Endothelial cell of umbilical vein (primary cell): ENCODE results near the gene VAV2. TPM values are rescaled to one million over a fixed set of nuclear protein-coding genes. Genes with fewer than 3 reads are reported as not detected.

Source experiments
- BruUV-seq: library from RNA; stranded (reverse); fragments of 400-500 nt; replicated peaks from 2 replicates; lab custom pipeline; 2021; lab: Mats Ljungman, UMichigan
- CTCF ChIA-PET: fragments of 300-600, 350-600 bp; sonication (Branson Sonifier 250); formaldehyde crosslinking; loops from one replicate; lab custom pipeline; 2021; ENCODE audit warnings: antibody characterized with exemption, inconsistent platforms; lab: Charles Lee
- POLR2A ChIA-PET: fragments of 300-600, 350-600 bp; sonication (Branson Sonifier 250); formaldehyde crosslinking; loops from one replicate; lab custom pipeline; 2021; ENCODE audit warnings: antibody characterized with exemption, inconsistent platforms; lab: Charles Lee
- DNase-seq: peaks from one replicate; pipeline ENCODE4 v3.0.0-alpha.2; 2011; ENCODE audit warnings: low read depth, low spot score
- FAIRE-seq: peaks from 2 replicates; lab custom pipeline; 2011; peaks lifted over from hg19 to GRCh38; lab: Jason Lieb, UNC
- H2AFZ ChIP-seq: 2 replicates; pipeline ENCODE4 v1.6.0; 2012; ENCODE audit warnings: low read depth, low read length, control low read depth, inconsistent platforms
- H3K27ac ChIP-seq: 2 replicates; pipeline ENCODE4 v1.5.1; 2011; ENCODE audit warnings: low read depth, mild to moderate bottlenecking, control low read depth, low read length, moderate library complexity; ENCODE audit not compliant: insufficient read depth
- H3K27me3 ChIP-seq, 2 experiments: 2 replicates each; pipeline versions ENCODE4 v1.6.0 to v1.6.1; 2011; ENCODE audit warnings: low read length in 2 of 2, mixed read lengths in 1 of 2; ENCODE audit not compliant: control insufficient read depth in 2 of 2, insufficient read depth in 2 of 2
- H3K36me3 ChIP-seq, 2 experiments: 2 replicates in 1 of 2; 3 replicates in 1 of 2; pipeline ENCODE4 v1.5.1; 2011; ENCODE audit warnings: low read length in 2 of 2, mild to moderate bottlenecking in 1 of 2, moderate library complexity in 1 of 2; ENCODE audit not compliant: control insufficient read depth in 2 of 2, insufficient read depth in 2 of 2; ENCODE audit errors: extremely low read depth in 1 of 2
- H3K4me1 ChIP-seq: 3 replicates; pipeline ENCODE4 v1.5.1; 2011; ENCODE audit warnings: mild to moderate bottlenecking, low read length; ENCODE audit not compliant: control insufficient read depth, insufficient read depth; ENCODE audit errors: extremely low read depth
- H3K4me2 ChIP-seq: 2 replicates; pipeline ENCODE4 v1.6.1; 2011; ENCODE audit warnings: low read length, control low read depth, mixed read lengths; ENCODE audit not compliant: insufficient read depth
- H3K4me3 ChIP-seq, 3 experiments: fragments of 200-600 bp in 1 of 3; sonication (generic), shearing (Covaris generic) in 1 of 3; replicated peaks in 1 of 3; 2 replicates each; pipeline ENCODE4 v1.5.1; 2011 to 2016; ENCODE audit warnings: control low read depth in 3 of 3, low read length in 3 of 3, mild to moderate bottlenecking in 2 of 3, inconsistent platforms in 1 of 3, low read depth in 1 of 3, moderate library complexity in 1 of 3; ENCODE audit not compliant: insufficient read depth in 1 of 3
- H3K79me2 ChIP-seq: 2 replicates; pipeline ENCODE4 v1.6.0; 2012; ENCODE audit warnings: low read length, inconsistent platforms; ENCODE audit not compliant: control insufficient read depth, insufficient read depth
- H3K9ac ChIP-seq: replicated peaks from 2 replicates; pipeline ENCODE3; 2011; ENCODE audit warnings: low read length, control low read depth; ENCODE audit not compliant: insufficient read depth; ENCODE audit errors: extremely low read depth
- H3K9me1 ChIP-seq: replicated peaks from 3 replicates; pipeline ENCODE4 v1.6.0; 2011; ENCODE audit warnings: mild to moderate bottlenecking, low read length; ENCODE audit not compliant: control insufficient read depth, insufficient read depth; ENCODE audit errors: extremely low read depth
- H3K9me3 ChIP-seq: replicated peaks from 2 replicates; pipeline ENCODE4 v1.5.1; 2012; ENCODE audit warnings: low read length, inconsistent platforms; ENCODE audit not compliant: control insufficient read depth, insufficient read depth
- H4K20me1 ChIP-seq: replicated peaks from 2 replicates; pipeline ENCODE3; 2011; ENCODE audit warnings: mild to moderate bottlenecking, low read length; ENCODE audit not compliant: control insufficient read depth, insufficient read depth; ENCODE audit errors: extremely low read depth
- EZH2 ChIP-seq: IDR thresholded peaks from 2 replicates; pipeline ENCODE4 v1.6.1; 2012; ENCODE audit warnings: borderline replicate concordance, low read depth, mild to moderate bottlenecking, moderate library complexity, low read length, inconsistent platforms; ENCODE audit not compliant: severe bottlenecking
- FOS ChIP-seq: IDR thresholded peaks from 2 replicates; pipeline ENCODE4 v1.6.1; 2011; ENCODE audit warnings: mild to moderate bottlenecking, low read length, moderate library complexity, borderline replicate concordance; ENCODE audit not compliant: insufficient read depth
- GATA2 ChIP-seq: IDR thresholded peaks from 2 replicates; pipeline ENCODE4 v1.7.0; 2011; ENCODE audit warnings: low read depth, mild to moderate bottlenecking, moderate library complexity, mixed read lengths, low read length; ENCODE audit not compliant: insufficient read length, insufficient read depth
- JUN ChIP-seq: IDR thresholded peaks from 2 replicates; pipeline ENCODE4 v1.6.1; 2011; ENCODE audit warnings: borderline replicate concordance, low read depth; ENCODE audit not compliant: insufficient read length, insufficient read depth
- MYC ChIP-seq: IDR thresholded peaks from one replicate; pipeline ENCODE4 v1.6.1; 2011; ENCODE audit warnings: mild to moderate bottlenecking, low read depth, low read length
- POLR2A ChIP-seq: IDR thresholded peaks from 2 replicates; pipeline ENCODE4 v1.6.1; 2012; ENCODE audit warnings: low read depth, mild to moderate bottlenecking, control low read depth, low read length
- POLR2AphosphoS5 ChIP-seq: IDR thresholded peaks from 2 replicates; pipeline ENCODE4 v1.6.1; 2012; ENCODE audit warnings: low read depth, mild to moderate bottlenecking, control low read depth, low read length, moderate library complexity; ENCODE audit not compliant: insufficient read depth
- dilution Hi-C: fragments of 300-500 bp; cut with MboI; formaldehyde crosslinking; loops from one replicate; pipeline ENCODE4 v1.15.0; 2019; ENCODE audit warnings: low sequenced_read_pairs; ENCODE audit not compliant: extremely low pct_ligation_motif_present
- intact Hi-C: fragments of 100-400 bp; cut with micrococcal nuclease; formaldehyde crosslinking; loops from one replicate; pipeline ENCODE4 v1.10.0; 2022
- polyA plus RNA-seq, 4 experiments: library from polyadenylated mRNA; depleted of rRNA in 3 of 4; stranded (reverse) in 3 of 4; unstranded in 1 of 4; fragments of >200 nt; gene quantifications; 2 replicates each; pipeline versions ENCODE4 v1.2.1 to v1.2.3, GENCODE V29; 2011 to 2012; ENCODE audit warnings: missing spikeins in 1 of 4
- total RNA-seq: library from RNA; stranded (reverse); gene quantifications from 2 replicates; pipeline ENCODE4 v1.2.3, GENCODE V29; 2021
- TF ChIP-seq, protein P1 (sequence below), 2 donors: IDR thresholded peaks; 1 replicate in 1 of 2; 2 replicates in 1 of 2; pipeline ENCODE4 v1.5.1; 2011; ENCODE audit warnings: low read length in 2 of 2, mild to moderate bottlenecking in 2 of 2, moderate library complexity in 2 of 2, control low read depth in 1 of 2, inconsistent platforms in 1 of 2, low read depth in 1 of 2; ENCODE audit not compliant: insufficient read depth in 1 of 2; ENCODE audit errors: extremely low read depth in 1 of 2
- TF ChIP-seq, protein P2 (sequence below): IDR thresholded peaks from 2 replicates; pipeline ENCODE4 v1.6.1; 2011; ENCODE audit not compliant: insufficient read depth, insufficient read length

The VAV2 gene
- total and polyA plus RNA-seq, 2 donors (not counting 3 experiments of a cell fraction or from before 2014, with no cell fraction given), result 10.6 to 30.6 TPM

DNA sequence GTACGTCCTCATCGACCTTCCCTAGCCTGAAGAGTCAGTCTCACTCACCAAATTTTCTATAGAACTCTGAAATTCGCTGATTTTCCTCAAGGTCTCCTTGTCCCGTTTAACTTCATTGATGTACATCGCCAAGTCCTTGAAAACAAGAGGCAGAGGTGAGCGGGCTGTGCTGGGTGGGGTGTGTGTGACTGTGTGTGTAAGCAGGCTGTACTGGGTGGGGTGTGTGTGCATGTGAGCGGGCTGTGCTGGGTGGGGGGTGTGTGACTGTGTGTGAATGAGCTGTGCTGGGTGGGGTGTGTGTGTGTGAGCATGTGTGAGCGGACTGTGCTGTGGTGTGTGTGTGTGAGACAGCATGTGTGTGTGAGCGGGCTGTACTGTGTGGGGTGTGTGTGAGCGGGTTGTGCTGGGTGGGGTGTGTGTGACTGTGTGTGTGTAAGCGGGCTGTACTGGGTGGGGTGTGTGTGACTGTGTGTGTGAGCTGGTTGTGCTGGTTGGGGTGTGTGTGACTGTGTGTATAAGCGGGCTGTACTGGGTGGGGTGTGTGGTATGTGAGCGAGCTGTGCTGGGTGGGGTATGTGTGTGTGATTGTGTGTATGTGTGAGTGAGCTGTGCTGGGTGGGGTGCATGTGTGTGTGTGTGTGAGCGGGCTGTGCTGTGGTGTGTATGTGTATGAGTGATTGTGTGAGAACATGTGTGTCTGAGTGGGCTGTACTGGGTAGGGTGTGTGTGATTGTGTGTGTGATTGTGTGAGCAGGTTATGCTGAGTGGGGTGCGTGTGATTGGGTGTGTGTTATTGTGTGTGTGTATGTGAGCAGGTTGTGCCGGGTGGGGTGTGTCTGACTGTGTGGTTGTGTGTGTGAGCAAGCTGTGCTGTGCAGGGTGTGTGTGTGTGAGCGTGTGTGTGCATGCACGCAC lies 200.1 kb downstream of the VAV2 start:
- POLR2A ChIA-PET, result no interaction called here
- no peaks in the 10 kb centered on the region for H3K9me1 ChIP-seq
- H3K79me2 ChIP-seq, result no peaks in the 10 kb centered on the region
- no peak for FAIRE-seq
- no peaks in the 10 kb centered on the region for H4K20me1 ChIP-seq
- no peaks in the 10 kb centered on the region for H3K27me3 ChIP-seq
- BruUV-seq, result no TSS peak
- H3K4me1 ChIP-seq, result peaks cover 27% of the 10 kb centered on the region
- H3K36me3 ChIP-seq, result peaks cover 0 to 10% of the 10 kb centered on the region in 2 experiments
- CTCF ChIA-PET, result interaction anchor here (1.6 to 5.1 kb wide), 2 partner anchors 10 to 202 kb away, joined by 6 to 92 read pairs; no protein-coding TSS in a partner anchor
- TF ChIP-seq FOS, result no peak
- no peaks in the 10 kb centered on the region for H3K9me3 ChIP-seq
- H3K4me3 ChIP-seq, result no peak overlapping the region
- dilution Hi-C loops, result no loop called here
- no peak overlapping the region for H3K9ac ChIP-seq
- H3K27ac ChIP-seq, result no peak overlapping the region
- intact Hi-C loops, result no loop called here
- DNase-seq, result no peak
- no peak overlapping the region for H2AFZ ChIP-seq
- no peak overlapping the region for H3K4me2 ChIP-seq

DNA sequence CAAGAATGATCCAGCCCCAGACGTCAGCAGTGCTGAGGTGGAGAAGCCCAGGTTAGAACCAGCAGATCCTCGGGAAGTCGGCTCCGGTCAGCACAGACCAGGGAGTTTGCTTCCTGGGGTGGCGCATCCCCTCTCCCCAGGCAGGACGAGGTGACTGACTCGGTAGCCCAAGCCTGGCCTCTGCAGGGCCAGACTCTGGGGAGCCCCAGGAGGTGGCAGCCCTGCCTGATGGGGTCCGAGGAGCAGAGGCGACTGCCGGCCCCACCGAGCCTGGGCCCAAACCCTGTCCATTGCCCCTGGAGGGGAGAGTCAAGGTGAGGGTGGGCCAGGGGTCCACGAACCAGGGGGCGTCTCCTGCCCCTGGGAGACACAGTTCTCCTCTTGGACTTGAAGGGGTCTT lies 201.1 kb downstream of the VAV2 start:
- ChIA-PET CTCF (interaction anchor here (1.6 kb wide), 1 partner anchor 9 kb away, joined by 6 read pairs; no protein-coding TSS in a partner anchor), POLR2A (no interaction called here)
- peaks cover 0 to 12% of the 10 kb centered on the region in 2 experiments for H3K36me3 ChIP-seq

More for the DNA sequence above, 201.1 kb downstream of the VAV2 start:
- no peak overlapping the region for H2AFZ ChIP-seq
- no peak overlapping the region for H3K27ac ChIP-seq
- H3K27me3 ChIP-seq, result no peaks in the 10 kb centered on the region
- intact Hi-C loops (no loop called here), dilution Hi-C loops (no loop called here)
- no peaks in the 10 kb centered on the region for H4K20me1 ChIP-seq
- BruUV-seq, result no TSS peak
- TF ChIP-seq GATA2 (no peak), EZH2 (no peak), MYC (no peak), POLR2A (no peak), POLR2AphosphoS5 (no peak), JUN (no peak), FOS (no peak)
- TF ChIP-seq, protein P1, sequence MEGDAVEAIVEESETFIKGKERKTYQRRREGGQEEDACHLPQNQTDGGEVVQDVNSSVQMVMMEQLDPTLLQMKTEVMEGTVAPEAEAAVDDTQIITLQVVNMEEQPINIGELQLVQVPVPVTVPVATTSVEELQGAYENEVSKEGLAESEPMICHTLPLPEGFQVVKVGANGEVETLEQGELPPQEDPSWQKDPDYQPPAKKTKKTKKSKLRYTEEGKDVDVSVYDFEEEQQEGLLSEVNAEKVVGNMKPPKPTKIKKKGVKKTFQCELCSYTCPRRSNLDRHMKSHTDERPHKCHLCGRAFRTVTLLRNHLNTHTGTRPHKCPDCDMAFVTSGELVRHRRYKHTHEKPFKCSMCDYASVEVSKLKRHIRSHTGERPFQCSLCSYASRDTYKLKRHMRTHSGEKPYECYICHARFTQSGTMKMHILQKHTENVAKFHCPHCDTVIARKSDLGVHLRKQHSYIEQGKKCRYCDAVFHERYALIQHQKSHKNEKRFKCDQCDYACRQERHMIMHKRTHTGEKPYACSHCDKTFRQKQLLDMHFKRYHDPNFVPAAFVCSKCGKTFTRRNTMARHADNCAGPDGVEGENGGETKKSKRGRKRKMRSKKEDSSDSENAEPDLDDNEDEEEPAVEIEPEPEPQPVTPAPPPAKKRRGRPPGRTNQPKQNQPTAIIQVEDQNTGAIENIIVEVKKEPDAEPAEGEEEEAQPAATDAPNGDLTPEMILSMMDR (IDR thresholded peaks at IDR 0.05; ENCODE audit: extremely low read depth in 1 of 2, insufficient read depth in 1 of 2, low read depth in 1 of 2, low read length in 2 of 2), result no peak
- TF ChIP-seq, protein P2, sequence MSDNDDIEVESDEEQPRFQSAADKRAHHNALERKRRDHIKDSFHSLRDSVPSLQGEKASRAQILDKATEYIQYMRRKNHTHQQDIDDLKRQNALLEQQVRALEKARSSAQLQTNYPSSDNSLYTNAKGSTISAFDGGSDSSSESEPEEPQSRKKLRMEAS, result no peak
- H3K9me3 ChIP-seq, result no peaks in the 10 kb centered on the region
- FAIRE-seq, result no peak
- no peak overlapping the region for H3K4me2 ChIP-seq
- H3K9ac ChIP-seq, result no peak overlapping the region
- H3K4me3 ChIP-seq, result no peak overlapping the region
- no peak for DNase-seq
- H3K4me1 ChIP-seq, result peaks cover 27% of the 10 kb centered on the region
- no peaks in the 10 kb centered on the region for H3K79me2 ChIP-seq
- no peaks in the 10 kb centered on the region for H3K9me1 ChIP-seq
